NOMO-1 treated with dmso at 0.1 percent for 144 hours (cell line): ENCODE results near the gene TTLL10.
"Not testable (repeated sequence)": the region's sequence is repeated elsewhere in the genome, so short reads cannot be mapped to it uniquely, and the experiment has no call there.

Source experiments
- DNase-seq: peaks from one replicate; lab custom pipeline; 2025; ENCODE audit not compliant: unreplicated experiment; lab: John Stamatoyannopoulos, UW

TTLL10 gene

DNA sequence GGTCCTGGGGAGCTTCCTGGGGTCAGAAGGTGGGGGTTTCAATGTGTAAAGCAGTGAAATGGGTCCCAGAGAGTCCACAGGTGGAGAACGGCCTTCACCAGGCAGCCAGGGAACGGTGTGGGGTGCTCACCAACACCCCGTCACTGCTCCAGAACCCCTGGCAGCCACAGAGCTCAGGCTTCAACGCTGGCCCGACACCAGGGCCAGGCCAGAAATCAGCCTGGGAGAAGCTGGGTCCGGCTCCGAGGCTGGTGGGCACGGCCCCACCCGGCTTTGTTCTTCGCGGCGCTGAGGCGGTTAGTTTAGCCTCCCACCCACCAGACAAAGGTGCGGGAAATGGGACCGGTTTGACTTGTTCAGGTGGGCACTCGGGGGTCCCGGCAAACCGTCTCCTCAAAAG, 33.0 kb upstream of the TTLL10 start:
- no peak for DNase-seq

DNA sequence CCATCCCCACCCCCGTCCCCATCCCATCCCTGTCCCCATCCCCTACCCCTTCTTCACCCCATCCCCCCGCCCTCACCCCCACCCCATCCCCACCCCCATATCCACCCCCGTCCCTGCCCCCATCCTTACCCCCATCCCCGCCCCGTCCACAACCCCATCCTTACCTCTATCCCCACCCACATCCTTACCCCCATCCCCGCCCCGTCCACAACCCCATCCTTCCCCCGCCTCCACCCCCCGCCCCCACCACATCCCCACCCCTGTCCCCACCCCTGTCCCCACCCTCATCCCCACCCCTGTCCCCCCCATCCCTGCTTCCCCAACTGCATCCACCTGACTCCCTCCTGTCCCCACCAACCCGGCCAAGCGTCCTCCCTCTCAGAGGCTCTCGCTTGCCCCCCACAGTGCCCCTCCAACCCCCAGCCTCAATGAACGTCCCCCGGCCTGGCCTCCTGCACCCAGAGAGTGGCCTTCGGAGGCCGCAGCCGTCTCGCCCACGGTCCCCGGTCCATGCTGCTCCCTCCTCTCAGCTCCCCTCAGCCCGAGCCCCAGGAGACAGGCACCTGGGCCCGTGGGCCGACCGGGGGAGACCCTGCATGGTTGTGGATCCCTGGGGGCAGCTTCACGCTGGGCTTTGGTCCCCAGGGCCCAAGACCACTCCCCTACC, 32.3 kb upstream of the TTLL10 start:
- DNase-seq, result no peak

GRCh38 chr1:1141911-1142250, 31.8 kb upstream of the TTLL10 start:
- no peak for DNase-seq

DNA sequence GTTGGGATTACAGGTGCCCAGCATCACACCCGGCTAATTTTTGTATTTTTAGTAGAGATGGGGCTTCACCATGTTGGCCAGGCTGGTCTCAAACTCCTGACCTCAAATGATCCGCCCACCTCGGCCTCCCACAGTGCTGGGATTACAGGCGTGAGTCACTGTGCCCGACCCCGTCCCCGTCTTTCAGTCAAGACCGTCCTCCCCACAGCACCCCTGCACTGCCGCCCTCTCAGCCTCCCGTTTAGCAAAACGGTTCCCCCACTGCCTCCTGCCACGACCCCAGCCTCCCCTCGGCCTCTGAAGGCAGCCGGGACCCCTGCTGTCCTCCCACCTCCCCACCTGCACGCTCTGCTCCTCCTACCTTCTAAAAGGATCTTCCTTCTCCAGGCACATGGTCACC, 31.3 kb upstream of the TTLL10 start:
- DNase-seq, result not testable (repeated sequence)

DNA sequence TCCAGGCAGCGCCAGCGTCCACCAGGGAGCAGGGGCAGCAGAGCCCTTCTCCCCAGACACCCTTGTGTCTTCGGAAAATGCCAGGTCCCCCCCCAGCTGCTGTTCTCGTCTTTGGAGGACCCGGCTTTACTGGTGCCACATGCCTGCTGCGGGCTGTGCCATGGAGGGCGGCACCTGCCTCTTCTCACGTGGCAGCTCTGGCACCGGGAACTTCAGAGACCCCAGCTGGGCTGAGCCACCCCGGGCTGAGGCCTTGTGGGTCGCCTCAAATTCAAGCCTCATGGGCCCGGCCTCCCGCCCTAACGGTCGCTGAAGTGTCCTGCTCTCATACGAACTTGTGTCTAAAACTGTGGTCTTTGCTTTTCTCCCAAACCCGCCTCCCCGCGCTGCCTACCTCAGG, 30.8 kb upstream of the TTLL10 start:
- DNase-seq, result no peak

DNA sequence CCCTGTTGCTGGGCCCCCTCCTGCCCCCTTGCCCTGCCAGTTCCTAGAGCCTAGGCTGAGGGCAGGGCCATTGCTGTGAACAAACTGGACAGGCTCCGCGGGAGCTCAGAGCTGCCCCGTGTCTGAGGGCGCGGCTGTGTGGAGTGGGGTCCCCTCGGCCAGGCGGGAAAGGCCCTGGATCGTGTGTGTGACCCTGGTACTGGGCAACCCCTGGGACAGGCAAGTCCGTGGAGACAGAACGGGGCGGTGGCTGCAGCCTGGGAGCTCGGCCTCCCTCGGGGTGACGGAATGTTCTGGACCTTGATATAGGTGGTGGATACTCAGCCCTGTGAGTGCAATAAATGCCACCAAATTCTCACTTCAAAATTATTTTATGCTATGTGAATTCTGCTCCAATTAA, 30.0 kb upstream of the TTLL10 start:
- no peak for DNase-seq

DNA sequence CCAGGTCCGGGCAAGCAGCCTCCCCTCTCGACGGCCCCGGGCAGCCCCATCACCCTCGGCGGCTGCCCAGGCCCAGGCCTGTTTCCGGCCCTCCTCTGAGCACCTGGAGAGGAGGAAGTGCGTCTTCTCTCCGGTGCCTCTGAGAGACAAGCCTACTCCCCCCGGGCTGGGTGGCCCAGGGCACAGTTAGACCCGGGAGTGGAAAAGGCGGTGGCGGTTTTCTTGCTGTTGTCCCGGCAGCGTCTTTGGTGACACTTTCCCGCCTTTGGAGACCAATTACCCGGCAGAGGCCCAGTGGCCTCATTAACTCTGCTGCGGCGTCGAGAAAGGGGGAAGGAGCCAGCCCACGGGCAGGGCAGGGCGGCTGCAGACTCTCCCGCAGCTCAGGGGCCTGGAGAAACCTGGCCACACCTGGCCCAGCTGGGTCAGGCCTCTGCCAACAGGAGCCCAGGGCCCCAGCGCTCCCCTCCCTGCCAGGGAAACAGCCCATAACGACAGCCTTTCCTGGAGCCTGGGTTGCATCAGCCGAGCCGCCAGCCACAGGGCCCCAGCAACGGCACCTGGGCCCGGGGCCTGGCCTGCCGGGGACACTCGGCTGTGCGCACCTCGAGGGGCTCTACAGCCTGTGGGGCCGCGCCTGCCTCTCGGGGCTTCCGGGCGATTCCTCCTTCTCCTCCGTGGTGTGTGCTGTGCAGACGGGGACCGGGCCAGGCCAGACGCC, 29.4 kb upstream of the TTLL10 start:
- DNase-seq, result peak; percentile 42

DNA sequence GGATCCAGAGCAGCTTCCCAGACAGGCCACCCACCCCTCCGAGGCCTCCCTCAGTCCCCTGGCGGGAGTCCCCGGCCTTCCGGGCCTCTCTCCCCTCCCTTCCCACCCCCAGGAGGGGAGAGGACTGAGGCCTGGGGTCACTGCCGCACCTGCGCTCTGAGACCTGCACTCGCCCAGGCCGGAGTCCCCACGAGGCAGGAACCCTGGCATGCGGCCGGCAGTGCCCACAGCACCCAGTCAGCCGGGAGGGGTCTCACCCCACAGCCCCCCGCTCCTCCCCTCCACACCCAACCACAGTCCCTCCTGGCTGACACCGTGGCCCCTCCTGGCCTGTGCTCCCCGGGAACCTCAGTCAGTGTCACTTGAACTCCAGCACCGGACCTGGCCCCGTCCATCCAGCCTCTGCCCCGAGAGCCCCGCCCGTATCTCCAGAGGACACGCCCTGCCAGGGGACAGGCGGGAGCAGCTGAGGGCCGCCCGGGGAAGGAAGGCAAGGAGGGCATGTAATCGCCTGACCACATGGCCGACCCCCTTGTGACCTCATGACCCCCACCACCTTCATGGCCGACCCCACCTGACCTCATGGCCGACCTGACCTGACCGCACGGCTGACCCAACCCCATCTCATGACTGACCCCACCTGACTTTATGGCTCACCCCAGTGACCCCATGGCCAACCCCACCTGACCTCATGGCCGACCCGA, 28.7 kb upstream of the TTLL10 start:
- no peak for DNase-seq

- DNase-seq, result no peak
Observed at GRCh38 chr1:1145547-1145914, 28.1 kb upstream of the TTLL10 start.

DNA sequence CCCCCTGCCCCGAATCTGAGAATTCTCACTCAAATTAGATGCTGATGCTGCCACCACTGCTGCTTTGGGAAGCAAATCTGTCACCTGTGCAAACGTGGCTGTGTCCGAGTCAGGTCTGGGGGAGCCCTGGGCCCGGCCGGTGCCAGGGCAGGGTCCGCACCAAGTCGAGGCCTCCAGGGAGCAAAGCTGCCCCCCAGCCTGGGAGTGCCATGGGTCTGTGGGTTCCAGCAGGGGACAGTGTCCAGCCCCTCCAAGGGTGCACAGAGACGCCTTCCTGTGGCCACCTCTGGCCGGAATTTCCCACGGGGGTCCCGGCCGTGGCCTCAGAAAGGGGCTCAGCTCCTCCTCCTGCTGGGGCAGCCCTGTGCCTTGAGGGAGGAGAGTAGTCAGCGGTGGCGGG, 27.7 kb upstream of the TTLL10 start:
- no peak for DNase-seq

- no peak for DNase-seq
Observed at GRCh38 chr1:1146596-1146995, 27.1 kb upstream of the TTLL10 start.

DNA sequence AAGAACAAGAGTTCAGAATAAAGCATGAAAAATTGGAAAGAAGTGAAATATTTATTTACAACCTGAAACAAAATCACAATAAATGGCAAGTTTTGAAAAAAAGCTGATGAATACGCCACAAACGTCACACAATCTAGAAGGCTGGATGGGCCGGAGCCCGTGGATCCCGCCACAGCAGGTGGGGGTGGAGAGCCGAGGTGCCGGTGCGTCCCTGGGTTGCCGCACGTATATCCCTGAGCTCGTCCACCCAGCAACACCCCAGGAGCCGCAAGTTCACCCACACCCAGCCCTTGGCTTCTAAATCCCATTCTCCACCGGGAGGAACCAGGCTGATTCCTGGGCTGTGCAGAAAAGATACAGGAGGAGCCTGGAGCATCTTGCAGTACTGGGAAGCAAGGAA, 25.6 kb upstream of the TTLL10 start:
- DNase-seq, result no peak

DNA sequence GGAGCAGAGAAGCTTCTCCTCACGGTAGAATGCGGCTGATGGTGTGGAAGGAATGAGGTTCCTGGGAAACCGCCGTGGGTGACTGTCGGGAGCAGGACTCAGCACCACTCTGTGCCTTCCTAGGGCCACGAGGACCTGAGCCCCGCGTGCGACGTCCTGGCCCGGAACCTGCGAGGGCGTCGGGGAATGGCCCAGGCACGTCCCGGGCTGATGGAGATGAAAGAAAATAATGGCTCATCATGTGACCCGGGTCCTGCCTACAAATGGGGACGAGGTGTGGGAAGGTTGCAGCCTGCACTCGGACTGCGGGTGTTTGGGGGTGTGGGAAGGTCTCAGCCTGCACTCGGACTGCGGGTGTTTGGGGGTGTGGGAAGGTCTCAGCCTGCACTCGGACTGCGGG, 25.1 kb upstream of the TTLL10 start:
- no peak for DNase-seq

DNA sequence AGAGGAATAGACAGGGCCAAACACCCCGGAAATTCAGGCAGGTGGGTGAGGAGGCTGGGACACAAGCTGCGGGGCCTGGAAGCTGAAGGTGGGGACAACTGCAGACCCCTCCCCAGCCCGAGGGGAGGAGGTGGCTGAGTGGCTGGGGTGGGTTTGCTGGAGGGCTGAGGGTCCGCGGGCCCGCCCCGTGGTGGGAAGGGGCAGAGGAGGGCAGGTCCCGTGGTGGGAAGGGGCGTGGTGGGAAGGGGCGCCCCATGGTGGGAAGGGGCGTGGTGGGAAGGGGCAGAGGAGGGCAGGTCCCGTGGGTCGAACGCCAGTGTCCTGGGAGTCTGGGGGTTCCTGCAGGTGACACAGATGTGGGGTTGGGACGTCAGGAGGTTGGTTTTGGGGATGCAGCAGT, 24.3 kb upstream of the TTLL10 start:
- DNase-seq, result no peak

DNA sequence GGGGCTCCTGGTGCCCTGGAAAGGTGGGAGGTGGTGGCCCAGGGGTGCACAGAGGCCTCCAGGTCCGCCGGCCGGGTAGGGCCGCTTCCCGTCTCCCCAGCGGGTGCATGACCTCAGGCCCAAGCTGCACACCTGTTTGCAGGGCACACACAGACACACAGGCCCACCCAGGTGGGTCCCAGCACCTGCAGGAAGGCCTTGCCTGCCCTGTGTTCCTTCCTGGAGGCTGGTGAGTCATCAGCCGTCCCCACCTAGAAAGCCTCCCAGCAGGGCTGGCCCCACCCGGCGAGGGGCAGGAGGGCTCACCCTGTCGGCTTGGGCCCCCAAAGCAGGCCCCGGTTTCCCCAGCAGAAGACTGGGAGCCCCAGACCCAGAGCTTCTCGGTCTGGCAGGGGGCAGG, 23.6 kb upstream of the TTLL10 start:
- no peak for DNase-seq

GRCh38 chr1:1151306-1151705, 22.4 kb upstream of the TTLL10 start:
- no peak for DNase-seq

- DNase-seq, result not testable (repeated sequence)
Observed at GRCh38 chr1:1152431-1152830, 21.2 kb upstream of the TTLL10 start.

- not testable (repeated sequence) for DNase-seq
Observed at GRCh38 chr1:1153215-1153614, 20.5 kb upstream of the TTLL10 start.

DNA sequence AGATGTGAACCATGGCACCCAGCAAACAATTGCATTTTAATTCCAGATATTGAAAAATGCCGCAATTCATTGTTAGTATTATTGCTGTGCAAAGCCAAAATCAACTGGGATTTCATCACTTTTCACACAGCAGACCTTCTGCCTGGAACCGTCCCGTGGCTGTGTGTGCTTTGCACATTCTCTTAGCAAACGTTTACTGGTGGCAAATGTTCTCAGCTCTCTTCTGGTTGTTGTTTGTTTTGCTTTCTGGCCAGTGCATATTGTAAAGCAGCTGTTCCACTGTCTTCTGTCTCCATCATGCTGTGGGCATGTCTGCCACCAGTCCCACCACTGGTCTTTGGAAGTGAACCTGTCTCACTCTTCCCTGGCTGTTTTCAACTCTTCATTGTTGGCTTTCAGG, 19.8 kb upstream of the TTLL10 start:
- no peak for DNase-seq

DNA sequence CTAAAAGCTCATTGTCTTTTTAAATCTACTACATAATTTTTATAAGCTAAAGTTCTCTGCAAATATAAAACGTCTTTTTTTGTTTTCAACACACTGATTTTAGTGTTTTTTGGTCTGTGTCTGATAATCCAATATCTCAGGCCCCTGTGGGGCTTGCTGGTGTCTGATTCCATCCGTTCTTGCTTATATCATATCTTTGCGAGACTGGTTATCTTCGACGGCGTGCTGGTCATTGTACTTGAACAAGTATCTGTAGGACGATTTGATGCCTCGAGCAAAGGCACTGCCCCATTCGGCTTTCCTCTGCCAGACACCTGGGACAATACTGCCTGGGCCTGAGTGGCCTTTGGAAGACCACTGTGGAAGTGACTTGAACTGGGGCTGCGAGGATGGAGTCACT, 18.4 kb upstream of the TTLL10 start:
- DNase-seq, result no peak

DNA sequence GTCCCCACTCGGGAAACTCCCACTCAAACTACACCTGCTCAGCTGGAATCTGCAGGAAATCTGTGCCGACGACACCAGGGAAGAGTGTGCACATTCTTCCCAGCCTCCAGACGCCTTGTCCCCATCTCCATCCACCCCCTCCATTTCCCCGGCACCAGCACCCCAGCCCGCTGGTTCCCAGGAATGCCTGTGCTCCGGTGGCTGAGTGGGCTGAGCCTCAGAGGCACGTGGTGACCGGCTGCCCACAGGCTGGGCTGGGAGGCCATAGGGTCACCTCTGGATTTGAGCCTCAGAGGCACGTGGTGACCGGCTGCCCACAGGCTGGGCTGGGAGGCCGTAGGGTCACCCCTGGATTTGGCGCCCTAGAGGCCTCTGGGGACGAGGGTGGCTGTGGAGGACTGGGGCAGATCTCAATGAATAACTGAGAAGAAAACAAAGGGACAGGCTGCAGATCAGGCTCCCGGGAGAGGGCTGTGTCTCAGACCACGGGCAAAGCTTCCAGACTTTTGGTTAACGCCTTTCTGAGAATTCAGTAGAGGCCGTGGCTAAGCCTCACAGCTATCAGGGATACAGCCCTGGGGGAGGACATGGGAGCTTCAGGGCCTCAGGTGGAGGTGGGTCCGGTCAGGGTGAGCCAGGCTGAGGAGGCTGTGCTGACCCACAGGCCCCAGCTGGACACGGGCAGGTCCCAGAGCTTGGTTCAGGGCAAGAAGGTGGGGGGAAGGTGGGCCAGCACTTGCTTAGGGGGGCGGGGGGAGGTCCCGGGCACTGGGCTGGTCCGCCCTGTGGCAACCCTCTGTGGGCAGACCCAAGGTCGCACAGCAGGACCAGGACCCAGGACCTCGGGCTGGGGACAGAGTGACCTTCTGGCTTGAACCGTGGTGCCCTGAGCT, 17.3 kb upstream of the TTLL10 start:
- no peak for DNase-seq

- DNase-seq, result no peak
Observed at GRCh38 chr1:1157033-1157365, 16.7 kb upstream of the TTLL10 start.
